BLaER1 treated with 17β-estradiol and CSF1 and Interleukin-3, amounts not matched to agents 10 nM and 100 nM (cell line): ENCODE data around the gene LIMS4.
"Not testable (repeated sequence)": the region's sequence is repeated elsewhere in the genome, so short reads cannot be mapped to it uniquely, and the experiment has no call there.

Source experiments
- H3K27ac ChIP-seq, 11 experiments: shearing (Covaris generic); formaldehyde crosslinking; 2 replicates each; pipeline ENCODE4 v1.8.1; 2022
- H3K27me3 ChIP-seq, 11 experiments: shearing (Covaris generic); formaldehyde crosslinking; 2 replicates each; pipeline ENCODE4 v1.8.1; 2022
- H3K36me3 ChIP-seq, 11 experiments: shearing (Covaris generic); formaldehyde crosslinking; 2 replicates each; pipeline ENCODE4 v1.8.1; 2022
- H3K4me1 ChIP-seq, 10 experiments: shearing (Covaris generic); formaldehyde crosslinking; 2 replicates each; pipeline ENCODE4 v1.8.1; 2022
- H3K4me2 ChIP-seq, 11 experiments: shearing (Covaris generic); formaldehyde crosslinking; 2 replicates each; pipeline ENCODE4 v1.8.1; 2022
- H3K4me3 ChIP-seq, 10 experiments: shearing (Covaris generic); formaldehyde crosslinking; 2 replicates each; pipeline ENCODE4 v1.8.1; 2022
- H3K9ac ChIP-seq, 11 experiments: shearing (Covaris generic); formaldehyde crosslinking; 2 replicates each; pipeline ENCODE4 v1.8.1; 2022
- H3K9me3 ChIP-seq, 11 experiments: shearing (Covaris generic); formaldehyde crosslinking; replicated peaks in 1 of 11; 2 replicates each; pipeline ENCODE4 v1.8.1; 2022
- H4K20me1 ChIP-seq, 11 experiments: shearing (Covaris generic); formaldehyde crosslinking; 2 replicates each; pipeline ENCODE4 v1.8.1; 2022

The LIMS4 gene, protein sequence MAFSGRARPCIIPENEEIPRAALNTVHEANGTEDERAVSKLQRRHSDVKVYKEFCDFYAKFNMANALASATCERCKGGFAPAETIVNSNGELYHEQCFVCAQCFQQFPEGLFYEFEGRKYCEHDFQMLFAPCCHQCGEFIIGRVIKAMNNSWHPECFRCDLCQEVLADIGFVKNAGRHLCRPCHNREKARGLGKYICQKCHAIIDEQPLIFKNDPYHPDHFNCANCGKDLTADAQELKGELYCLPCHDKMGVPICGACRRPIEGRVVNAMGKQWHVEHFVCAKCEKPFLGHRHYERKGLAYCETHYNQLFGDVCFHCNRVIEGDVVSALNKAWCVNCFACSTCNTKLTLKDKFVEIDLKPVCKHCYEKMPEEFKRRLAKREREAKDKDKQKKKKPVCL

DNA sequence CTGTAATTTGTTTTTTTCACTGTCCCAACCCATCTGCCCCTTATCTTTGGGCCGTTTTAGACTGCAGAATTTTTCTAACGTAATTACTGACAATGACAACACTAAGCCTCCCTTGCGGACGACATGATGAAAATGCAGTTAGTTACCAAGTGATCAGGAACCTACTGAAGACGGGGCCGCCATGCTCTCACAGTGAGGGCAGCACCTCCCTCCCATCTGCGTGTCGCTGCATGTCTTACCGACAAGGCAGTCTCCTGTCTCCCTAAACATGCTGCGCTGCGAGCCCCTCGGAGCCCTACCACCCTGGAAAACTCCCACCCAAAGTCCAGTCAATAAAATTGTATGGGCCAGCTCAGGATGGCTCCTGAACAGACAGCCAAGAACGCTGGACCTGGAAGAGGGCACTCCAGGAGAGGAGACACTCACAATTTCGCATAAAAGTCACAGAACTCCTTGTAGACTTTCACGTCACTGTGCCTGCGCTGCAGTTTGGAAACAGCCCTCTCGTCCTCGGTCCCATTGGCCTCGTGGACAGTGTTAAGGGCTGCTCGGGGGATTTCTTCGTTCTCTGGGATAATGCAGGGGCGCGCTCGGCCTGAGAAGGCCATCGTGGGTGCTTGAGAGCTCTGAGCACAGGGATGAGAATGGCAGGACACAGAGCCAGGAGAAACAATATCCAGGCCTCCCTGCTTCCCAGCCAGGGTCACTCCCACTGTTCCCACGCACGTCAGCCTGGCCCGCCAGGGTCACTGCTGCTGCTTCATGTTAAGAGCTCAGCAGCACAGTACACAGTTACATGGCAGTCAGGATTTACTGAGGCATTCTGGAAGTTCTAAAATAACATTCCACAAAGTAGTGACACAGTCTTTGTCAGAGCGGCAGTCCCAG lies at the start of gene LIMS4:
LIMS4 (minus strand) TSS at position 646 of the 888 bp plus-strand sequence; CDS start at position 608, 38 bp downstream.
- not testable (repeated sequence) for H4K20me1 ChIP-seq, H3K4me2 ChIP-seq, H3K9me3 ChIP-seq, H3K4me1 ChIP-seq, H3K27me3 ChIP-seq, H3K4me3 ChIP-seq, H3K9ac ChIP-seq, H3K36me3 ChIP-seq, H3K27ac ChIP-seq

DNA sequence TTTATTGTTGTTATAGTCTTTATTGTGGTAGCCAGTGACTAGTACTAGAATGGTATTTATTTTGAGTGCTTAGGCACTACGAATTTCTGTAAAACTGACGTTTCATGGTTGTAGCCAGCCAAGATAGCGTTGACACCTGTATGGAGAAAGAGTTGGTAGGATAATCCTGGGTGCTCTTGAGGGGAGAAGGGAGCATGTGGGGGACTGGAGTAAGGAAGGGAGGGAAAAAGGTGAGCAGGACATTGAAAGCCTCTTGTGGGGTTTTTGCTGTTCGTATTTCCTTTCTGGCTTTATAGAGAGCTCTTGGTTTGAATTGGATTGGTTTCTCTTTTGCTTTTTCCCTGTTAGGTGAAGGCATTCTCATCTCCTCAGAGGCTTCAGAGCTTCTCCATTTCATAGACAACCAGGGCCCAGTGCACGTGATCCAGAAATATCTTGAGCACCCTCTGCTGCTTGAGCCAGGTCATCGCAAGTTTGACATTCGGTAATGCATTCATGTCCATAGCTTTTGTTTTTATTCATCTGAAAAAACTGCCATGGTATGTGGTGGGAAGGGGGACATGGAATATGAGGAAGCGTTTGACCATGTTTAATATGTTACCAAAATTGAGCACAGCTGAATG lies 27.2 kb upstream of the LIMS4 start:
- not testable (repeated sequence) for H3K27ac ChIP-seq, H3K4me2 ChIP-seq, H3K27me3 ChIP-seq, H3K4me3 ChIP-seq, H3K9me3 ChIP-seq, H3K4me1 ChIP-seq, H3K36me3 ChIP-seq, H4K20me1 ChIP-seq, H3K9ac ChIP-seq

DNA sequence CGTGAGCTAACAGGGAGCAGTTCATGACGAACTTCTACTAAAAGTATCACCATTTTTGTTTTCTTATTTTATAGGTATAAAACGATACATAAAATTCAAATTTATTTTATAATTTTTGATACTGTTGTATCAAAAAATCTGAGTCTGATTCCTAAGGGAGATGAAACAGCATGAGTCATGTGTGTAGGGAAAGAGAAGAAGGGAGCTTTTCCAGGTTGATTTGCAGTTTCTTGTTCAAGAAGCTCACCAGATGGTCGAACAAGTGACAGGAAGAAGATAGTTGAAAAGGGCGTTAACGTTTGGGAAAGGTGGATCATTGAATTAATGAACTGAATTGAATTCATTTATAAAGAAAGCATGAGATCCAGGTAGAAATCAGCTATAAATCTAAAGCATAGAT lies 23.4 kb upstream of the LIMS4 start:
- H3K9me3 ChIP-seq, H3K27ac ChIP-seq, H4K20me1 ChIP-seq, H3K36me3 ChIP-seq, H3K4me2 ChIP-seq, H3K9ac ChIP-seq, H3K4me1 ChIP-seq, H3K4me3 ChIP-seq, H3K27me3 ChIP-seq: not testable (repeated sequence)

DNA sequence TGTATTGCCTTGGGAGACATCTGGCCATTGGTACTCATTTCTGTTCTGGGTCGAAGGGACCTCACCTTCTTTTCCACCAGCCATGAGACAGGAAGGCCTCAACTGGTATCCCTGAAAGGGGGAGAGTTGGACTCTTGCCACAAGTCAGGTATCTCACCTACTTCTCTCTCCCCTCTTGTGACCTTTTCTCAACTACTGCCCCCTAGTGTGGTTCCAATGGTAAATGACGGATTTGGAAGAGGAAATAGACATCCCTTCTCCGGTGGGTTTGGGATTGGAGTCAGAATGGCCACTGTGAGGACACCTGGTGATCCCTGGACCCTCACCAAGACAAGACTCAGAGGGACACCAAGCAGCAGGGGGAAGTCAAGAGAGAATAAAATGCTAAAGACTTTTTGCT lies 21.9 kb upstream of the LIMS4 start:
- H3K36me3 ChIP-seq, H3K9ac ChIP-seq, H3K4me3 ChIP-seq, H3K4me2 ChIP-seq, H3K27me3 ChIP-seq, H3K27ac ChIP-seq, H4K20me1 ChIP-seq, H3K9me3 ChIP-seq, H3K4me1 ChIP-seq: not testable (repeated sequence)

DNA sequence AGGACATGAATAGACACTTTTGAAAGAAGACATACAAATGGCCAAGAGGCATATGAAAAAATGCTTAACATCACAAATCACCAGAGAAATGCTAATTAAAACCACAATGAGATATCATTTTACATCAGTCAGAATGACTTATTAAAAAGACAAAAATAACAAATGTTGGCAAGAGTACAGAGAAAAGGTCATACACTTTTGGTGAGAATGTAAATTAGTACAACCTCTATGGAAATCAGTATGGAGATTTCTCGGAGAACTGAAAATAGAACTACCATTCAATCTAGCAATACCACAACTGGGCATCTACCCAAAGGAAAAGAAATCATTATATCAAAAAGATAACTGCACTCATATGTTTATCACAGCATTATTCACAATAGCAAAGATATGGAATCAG lies 16.4 kb upstream of the LIMS4 start:
- H3K4me2 ChIP-seq, H3K4me3 ChIP-seq, H3K9ac ChIP-seq, H3K9me3 ChIP-seq, H3K27me3 ChIP-seq, H3K4me1 ChIP-seq, H4K20me1 ChIP-seq, H3K27ac ChIP-seq, H3K36me3 ChIP-seq: not testable (repeated sequence)

DNA sequence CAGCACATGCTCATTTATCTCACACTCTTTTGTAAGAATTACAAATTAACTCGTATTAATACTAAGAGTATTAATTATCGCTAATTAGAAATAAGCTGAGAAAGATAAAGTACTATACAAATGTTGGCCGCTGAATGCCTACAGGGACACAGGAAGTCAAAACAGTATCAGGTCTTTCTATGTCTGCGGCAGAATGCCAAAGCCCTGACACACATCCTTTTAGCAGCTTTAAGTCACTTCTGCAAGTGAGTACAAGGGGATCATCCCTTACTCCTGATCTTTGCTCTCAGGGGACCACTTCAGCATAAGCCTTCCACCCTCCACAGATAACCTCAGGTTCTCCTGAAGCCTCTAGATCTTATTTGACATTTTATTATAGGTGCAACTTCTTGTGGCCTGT lies 10.1 kb upstream of the LIMS4 start:
- H3K27me3 ChIP-seq, H3K36me3 ChIP-seq, H3K27ac ChIP-seq, H3K4me3 ChIP-seq, H4K20me1 ChIP-seq, H3K4me1 ChIP-seq, H3K9me3 ChIP-seq, H3K9ac ChIP-seq, H3K4me2 ChIP-seq: not testable (repeated sequence)

DNA sequence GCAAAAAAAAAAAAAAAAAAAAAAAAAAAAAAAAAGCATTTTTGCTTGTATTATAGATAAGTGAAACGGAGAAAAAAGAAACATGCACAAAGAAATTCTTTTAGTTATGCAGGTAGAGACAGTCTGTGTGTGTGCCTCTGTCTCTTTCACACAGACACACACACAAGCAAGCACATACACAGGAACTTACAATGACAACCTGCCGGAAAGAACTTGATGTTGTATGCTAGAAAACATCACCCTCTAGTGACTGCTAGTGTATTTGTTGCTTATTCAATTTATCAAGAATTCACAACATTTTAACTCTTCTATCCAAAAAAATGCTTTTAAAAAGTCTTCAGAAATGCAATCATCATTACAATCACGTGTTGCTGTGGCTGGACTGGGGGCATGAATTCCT lies 8.6 kb upstream of the LIMS4 start:
- not testable (repeated sequence) for H3K4me3 ChIP-seq, H3K9ac ChIP-seq, H3K4me1 ChIP-seq, H3K27me3 ChIP-seq, H3K27ac ChIP-seq, H3K36me3 ChIP-seq, H4K20me1 ChIP-seq, H3K9me3 ChIP-seq, H3K4me2 ChIP-seq

DNA sequence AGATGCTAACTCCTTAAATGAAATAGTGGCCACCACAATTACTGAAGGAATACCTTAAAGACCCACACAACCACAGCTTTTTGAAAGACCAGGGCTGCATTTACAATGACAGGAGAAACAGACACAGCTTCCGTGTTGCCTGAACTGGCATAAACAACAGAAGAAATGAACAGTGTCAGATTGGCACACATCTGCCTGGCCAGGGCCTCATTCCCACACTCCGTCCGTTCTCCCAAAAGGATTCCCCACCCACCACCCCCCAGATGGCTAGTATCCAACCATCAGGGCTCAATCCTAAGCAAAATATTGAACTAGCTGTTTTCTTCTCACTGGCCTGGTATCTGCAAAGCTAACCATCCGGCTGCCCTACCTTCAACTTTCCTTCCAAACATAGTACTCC lies 7.5 kb upstream of the LIMS4 start:
- not testable (repeated sequence) for H3K4me3 ChIP-seq, H3K4me1 ChIP-seq, H3K27ac ChIP-seq, H3K27me3 ChIP-seq, H3K36me3 ChIP-seq, H4K20me1 ChIP-seq, H3K9ac ChIP-seq, H3K4me2 ChIP-seq, H3K9me3 ChIP-seq

DNA sequence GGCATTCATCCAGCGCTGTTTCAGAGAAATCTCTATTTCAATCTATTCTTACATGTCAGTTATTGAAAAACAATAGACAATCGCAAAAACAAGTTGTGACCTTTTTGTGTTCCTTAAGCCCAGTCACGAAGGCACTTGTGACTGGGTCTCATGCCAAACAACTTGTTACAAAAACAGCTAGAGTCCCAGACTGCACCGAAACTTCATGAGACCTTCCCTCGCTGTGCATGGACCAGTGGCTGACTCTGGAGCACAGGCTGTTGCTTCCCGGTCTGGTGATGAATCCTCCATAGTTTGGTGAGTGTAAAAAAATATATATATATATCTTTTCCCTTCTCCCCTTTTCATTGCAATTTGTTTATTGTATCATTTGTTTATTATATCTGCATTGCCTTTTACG lies 4.8 kb upstream of the LIMS4 start:
- H3K27ac ChIP-seq, H4K20me1 ChIP-seq, H3K27me3 ChIP-seq, H3K4me2 ChIP-seq, H3K4me1 ChIP-seq, H3K9me3 ChIP-seq, H3K36me3 ChIP-seq, H3K4me3 ChIP-seq, H3K9ac ChIP-seq: not testable (repeated sequence)

DNA sequence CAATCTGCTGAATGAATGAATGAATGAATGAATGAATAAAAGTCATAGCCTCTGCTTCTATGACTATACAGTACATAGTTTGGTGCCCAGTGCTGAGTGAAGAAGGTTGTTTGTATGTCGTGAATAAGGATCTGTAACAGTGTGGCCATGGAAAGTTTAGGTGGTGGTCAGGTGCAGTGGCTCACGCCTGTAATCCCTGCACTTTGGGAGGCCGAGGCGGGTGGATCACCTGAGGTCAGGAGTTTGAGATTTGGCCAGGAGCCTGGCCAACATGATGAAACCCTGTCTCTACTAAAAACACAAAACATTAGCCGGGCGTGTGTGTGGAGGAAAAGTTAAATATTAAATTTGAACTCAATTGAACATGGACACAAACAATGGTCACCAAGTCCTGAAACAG lies 4.3 kb upstream of the LIMS4 start:
- not testable (repeated sequence) for H3K4me1 ChIP-seq, H3K27me3 ChIP-seq, H3K4me3 ChIP-seq, H3K4me2 ChIP-seq, H3K9me3 ChIP-seq, H3K9ac ChIP-seq, H4K20me1 ChIP-seq, H3K27ac ChIP-seq, H3K36me3 ChIP-seq

DNA sequence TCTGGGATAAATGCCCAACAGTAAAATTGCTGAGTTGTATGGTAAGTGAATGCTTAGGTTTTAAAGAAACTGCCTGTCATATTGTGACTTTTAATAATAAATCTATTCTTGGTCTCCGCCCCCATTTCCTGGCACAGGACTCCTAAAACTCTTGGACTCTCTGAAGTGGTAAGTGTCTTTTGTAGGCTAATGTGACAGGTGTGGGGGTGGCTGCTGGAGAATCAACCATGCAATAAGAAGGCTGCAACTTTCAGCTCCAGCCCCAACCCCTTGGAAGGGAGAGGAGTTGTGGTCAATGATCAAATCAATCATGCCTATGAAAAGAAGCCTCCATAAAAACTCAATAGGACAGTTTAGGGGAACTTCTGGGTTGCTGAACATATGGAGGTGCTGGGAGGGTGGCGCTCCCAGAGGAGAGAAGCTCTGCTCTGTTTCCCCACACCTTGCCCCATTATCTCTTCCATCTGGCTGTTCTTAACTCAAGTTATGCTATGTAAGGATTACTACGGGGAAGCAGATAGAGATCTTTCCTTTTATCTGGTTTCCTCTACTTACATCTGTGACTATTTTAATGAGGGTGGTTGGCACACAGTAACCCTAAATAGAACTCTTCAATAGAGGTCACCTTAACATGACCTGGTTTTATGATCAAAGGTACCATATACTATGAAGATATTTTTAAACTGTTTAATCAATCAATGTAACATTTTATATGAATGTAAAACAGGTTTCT lies 3.2 kb upstream of the LIMS4 start:
- H3K9ac ChIP-seq, H3K36me3 ChIP-seq: not testable (repeated sequence)

DNA sequence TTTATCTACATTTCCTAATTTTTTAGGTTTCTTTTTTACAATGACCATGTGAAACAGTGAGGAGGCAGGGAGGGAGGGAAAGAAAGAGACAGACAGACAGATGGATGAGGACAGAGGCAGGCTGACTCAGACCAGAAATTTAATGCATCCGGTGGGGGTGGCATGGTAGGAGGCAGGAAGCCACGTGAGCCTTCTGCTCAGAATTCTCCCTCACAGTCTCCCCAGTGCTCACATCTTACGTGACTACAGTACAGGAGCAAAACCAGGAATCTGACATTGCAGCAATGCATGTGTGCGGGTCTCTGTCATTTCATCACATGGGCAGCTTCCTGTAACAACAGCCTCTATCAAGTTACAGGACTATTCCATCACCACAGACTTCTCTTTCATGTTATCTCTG lies 2.3 kb upstream of the LIMS4 start:
- H3K4me2 ChIP-seq, H3K4me3 ChIP-seq, H3K27ac ChIP-seq, H3K27me3 ChIP-seq, H3K36me3 ChIP-seq, H3K9ac ChIP-seq, H3K9me3 ChIP-seq, H3K4me1 ChIP-seq, H4K20me1 ChIP-seq: not testable (repeated sequence)

More for the DNA sequence above, 3.2 kb upstream of the LIMS4 start:
- H3K27me3 ChIP-seq, H3K4me2 ChIP-seq, H3K9me3 ChIP-seq, H3K4me3 ChIP-seq, H4K20me1 ChIP-seq, H3K27ac ChIP-seq, H3K4me1 ChIP-seq: not testable (repeated sequence)

DNA sequence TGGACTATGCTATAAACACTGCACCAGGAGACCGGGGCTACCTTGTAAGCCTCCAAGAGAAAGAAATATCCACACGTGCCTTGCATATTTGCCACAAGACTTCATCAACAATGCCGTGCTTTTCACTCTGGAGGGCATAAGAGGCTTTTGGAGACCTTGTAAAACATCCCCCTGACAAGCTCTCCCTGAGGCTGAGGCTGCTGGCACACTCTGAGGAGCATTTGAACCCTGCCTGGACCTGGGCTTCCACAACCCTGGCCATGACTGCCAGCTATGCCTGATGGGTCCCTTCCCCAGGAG lies 393 bp upstream of the LIMS4 start:
- H3K9ac ChIP-seq, H3K9me3 ChIP-seq, H3K4me2 ChIP-seq, H3K4me3 ChIP-seq, H3K27me3 ChIP-seq, H3K36me3 ChIP-seq, H3K4me1 ChIP-seq, H3K27ac ChIP-seq, H4K20me1 ChIP-seq: not testable (repeated sequence)

DNA sequence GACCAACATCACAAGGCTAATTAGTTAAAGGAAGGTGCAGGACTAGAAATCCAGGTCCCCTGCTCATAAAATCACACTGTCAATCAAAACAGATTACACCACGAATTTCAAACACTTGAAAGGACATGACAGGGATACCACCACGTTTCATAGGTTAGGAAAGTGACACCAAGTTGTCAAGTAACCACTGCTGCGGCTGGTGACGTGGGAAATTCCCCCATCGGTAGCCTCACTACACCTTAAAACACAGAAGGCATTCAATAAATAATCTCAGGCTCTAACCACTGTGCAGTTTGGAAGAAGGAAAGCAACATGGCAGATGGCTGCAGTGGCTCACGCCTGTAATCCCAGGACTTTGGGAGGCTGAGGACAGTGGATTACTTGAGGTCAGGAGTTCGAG lies 3.7 kb downstream of the LIMS4 start:
- H3K4me3 ChIP-seq, H3K9me3 ChIP-seq, H3K36me3 ChIP-seq, H3K4me1 ChIP-seq, H3K4me2 ChIP-seq, H4K20me1 ChIP-seq, H3K27ac ChIP-seq, H3K27me3 ChIP-seq, H3K9ac ChIP-seq: not testable (repeated sequence)
